DND-41 (cell line): Measurements from ENCODE around the gene DYNC2I2.

Experiments
- EZH2 ChIP-seq: IDR thresholded peaks from 3 replicates; pipeline ENCODE4 v1.6.1; 2012; ENCODE audit warnings: borderline replicate concordance, low read depth, mild to moderate bottlenecking, moderate library complexity, low read length, inconsistent platforms; ENCODE audit not compliant: severe bottlenecking
- TF ChIP-seq, protein P1 (sequence below): IDR thresholded peaks from 2 replicates; pipeline ENCODE4 v1.5.1; 2012; ENCODE audit warnings: borderline replicate concordance, low read length, moderate library complexity, mild to moderate bottlenecking; ENCODE audit not compliant: poor library complexity, severe bottlenecking; ENCODE audit errors: extremely low read depth

DNA sequence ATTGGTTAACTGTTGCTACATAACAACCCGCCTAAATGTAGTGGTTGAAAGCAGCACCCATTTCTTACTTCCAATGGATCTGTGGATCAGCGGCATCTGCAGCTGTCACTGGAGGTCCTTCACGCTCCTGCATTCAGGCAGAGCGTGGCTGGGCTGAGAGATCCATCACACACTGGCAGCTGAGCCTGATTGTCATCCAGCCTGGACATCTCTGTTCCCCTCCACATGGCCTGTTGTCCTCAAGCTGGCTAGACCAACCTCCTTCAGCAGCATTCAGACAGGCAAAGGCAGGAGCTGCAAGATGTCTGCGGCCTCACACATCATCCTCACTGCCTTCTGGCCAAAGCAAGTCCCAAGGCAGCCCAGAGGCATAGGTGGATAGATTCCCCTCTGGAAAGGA is 36.9 kb downstream of the DYNC2I2 start:
- TF ChIP-seq, protein P1, sequence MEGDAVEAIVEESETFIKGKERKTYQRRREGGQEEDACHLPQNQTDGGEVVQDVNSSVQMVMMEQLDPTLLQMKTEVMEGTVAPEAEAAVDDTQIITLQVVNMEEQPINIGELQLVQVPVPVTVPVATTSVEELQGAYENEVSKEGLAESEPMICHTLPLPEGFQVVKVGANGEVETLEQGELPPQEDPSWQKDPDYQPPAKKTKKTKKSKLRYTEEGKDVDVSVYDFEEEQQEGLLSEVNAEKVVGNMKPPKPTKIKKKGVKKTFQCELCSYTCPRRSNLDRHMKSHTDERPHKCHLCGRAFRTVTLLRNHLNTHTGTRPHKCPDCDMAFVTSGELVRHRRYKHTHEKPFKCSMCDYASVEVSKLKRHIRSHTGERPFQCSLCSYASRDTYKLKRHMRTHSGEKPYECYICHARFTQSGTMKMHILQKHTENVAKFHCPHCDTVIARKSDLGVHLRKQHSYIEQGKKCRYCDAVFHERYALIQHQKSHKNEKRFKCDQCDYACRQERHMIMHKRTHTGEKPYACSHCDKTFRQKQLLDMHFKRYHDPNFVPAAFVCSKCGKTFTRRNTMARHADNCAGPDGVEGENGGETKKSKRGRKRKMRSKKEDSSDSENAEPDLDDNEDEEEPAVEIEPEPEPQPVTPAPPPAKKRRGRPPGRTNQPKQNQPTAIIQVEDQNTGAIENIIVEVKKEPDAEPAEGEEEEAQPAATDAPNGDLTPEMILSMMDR = no peak
- TF ChIP-seq EZH2 = no peak
